Activated gamma-delta T cell treated with anti-CD3 and anti-CD28 coated beads, Interleukin-2, amount 50 U/mL, for 16 hours (primary cell): ENCODE measurements around the gene APOA1.

Experiments used
- DNase-seq: peaks from one replicate; pipeline ENCODE4 v3.0.0-alpha.2; 2020; ENCODE audit warnings: low read depth

The APOA1 gene

DNA sequence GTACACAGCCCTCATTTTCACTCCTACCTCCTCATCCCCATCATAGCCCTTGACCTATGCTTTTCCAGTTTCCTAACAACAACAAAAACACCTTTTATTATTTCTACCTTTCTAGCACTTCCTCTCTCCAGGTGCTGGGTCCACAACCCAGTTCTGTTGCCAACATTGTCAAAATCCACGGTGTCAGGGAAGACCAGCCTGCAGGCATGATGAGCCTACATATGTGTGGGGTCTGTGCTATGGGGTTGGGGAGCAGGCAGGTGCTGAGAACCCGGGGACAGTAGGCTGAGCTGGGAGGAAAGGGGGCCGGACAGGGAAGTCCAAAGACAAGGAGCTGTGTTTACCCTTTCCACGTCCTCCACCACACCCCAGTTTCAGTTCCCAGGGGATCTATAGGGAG is 48.9 kb downstream of the APOA1 start:
- DNase-seq = no peak

DNA sequence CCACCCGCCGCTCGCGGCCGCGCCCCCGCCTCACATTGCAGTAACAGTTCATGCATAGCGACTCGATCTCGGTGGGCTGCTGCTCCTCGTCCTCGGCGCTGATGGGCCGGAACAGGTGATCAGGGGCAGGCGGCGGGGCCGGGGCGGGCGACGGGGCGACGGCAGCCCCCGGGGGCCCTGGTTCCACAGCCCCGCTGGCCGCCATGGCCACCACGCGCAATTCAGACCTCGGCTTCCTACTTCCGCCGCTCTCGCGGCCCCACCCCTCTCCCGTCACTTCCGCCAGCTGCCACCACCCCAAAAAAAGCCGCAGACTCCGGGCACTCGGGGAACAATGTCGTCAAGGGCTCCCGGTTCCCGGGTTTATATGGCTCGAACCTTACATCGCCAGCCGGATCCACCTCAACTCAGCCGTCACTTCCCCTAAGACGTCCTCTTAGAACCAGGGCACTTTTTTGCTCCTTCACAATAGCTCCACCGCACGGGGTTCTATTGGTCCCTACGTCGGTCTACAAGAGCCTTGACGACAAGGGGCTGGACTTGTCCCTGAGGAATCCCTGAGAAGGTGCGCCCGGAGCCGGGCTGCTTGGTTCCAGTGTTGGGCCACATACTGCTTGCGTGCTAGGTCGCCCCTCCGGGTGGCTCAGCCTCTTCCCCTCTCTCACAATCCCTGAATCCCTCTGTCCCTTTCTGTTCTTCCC is 49.5 kb downstream of the APOA1 start, which contains the start of gene ZPR1:
ZPR1 (minus strand) TSS at position 238 of the 701 bp plus-strand sequence; CDS start at position 205, 33 bp downstream.
- DNase-seq = peak; percentile 75

GRCh38 chr11:116787436-116787785 is 50.0 kb downstream of the APOA1 start:
- no peak for DNase-seq

DNA sequence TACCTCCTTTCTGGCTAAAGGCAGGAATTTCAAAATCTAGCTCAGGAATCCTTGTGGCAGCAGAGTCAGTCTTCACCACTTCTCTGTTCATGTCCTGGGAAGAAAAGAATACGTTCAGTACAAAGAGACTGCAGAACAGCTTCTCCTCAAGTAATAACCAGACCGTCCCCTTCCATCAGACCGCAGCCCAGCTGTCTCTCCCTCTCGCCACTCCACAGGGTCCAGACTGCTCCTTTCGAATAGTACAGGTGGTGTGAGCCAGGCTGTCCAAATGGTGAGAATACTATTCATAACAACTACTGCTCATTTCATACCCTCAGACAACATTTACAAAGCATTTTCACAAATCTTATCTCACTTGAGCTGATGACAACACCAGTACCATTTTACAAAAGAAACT is 50.5 kb downstream of the APOA1 start:
- DNase-seq = no peak

DNA sequence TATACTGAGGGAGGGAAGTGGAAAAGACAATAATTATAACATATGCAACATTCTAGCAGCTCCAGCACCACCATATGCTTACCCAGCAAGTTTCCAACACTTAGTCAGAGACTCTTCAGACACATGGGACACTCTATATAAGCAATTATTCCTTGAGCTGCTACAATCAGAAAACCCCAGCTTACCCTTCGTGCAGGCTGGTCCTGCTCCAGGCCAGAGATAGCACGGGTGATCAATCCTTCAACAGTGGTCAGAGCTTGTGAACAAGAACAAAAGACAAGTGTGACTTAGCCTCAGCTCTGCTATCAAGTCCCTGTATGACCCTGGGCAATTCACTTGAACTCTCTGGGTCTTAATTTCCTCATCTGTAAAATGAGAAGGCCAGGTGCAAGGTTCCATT is 51.1 kb downstream of the APOA1 start:
- no peak for DNase-seq
